GM12878 (cell line): ENCODE results near the gene GPR158. TPM values are rescaled to one million over a fixed set of nuclear protein-coding genes. Genes with fewer than 3 reads are reported as not detected.
"Not testable (repeated sequence)": the region's sequence is repeated elsewhere in the genome, so short reads cannot be mapped to it uniquely, and the experiment has no call there.

Experiments used
- ATAC-seq: fragments of 200-7000 bp; cut with Tn5 transposase; 3 replicates; pipeline ENCODE4 v1.9.1; 2020; ENCODE audit warnings: mild to moderate bottlenecking, moderate library complexity
- BruUV-seq: library from RNA; stranded (reverse); fragments of 400-500 nt; replicated peaks from 2 replicates; lab custom pipeline; 2021; lab: Mats Ljungman, UMichigan
- CTCF ChIA-PET: fragments of 300-600 bp; sonication (Branson Sonifier 250); formaldehyde crosslinking; extraction: SDS; loops from one replicate; lab custom pipeline; 2021; ENCODE audit warnings: inconsistent platforms; lab: Yijun Ruan, JAX
- POLR2A ChIA-PET: fragments of 350-600 bp; formaldehyde crosslinking; extraction: SDS; loops from one replicate; lab custom pipeline; 2021; ENCODE audit warnings: inconsistent platforms; lab: Charles Lee
- RAD21 ChIA-PET: fragments of 300-600 bp; sonication (Branson Sonifier 250); formaldehyde crosslinking; loops from one replicate; lab custom pipeline; 2023; ENCODE audit warnings: antibody characterized with exemption; ENCODE audit not compliant: unreplicated experiment; lab: Charles Lee
- SMC1A ChIA-PET: fragments of 300-600 bp; sonication (Branson Sonifier 250); formaldehyde crosslinking; loops from one replicate; lab custom pipeline; 2023; ENCODE audit not compliant: unreplicated experiment, uncharacterized antibody; lab: Charles Lee
- DNase-seq: peaks from one replicate; pipeline ENCODE4 v3.0.0-alpha.2; 2011; ENCODE audit warnings: low read depth, low spot score
- FAIRE-seq: peaks from 3 replicates; lab custom pipeline; 2011; peaks lifted over from hg19 to GRCh38; lab: Jason Lieb, UNC
- H2AFZ ChIP-seq: 2 replicates; pipeline ENCODE4 v1.6.0; 2011; ENCODE audit warnings: low read depth, low read length, control low read depth; ENCODE audit not compliant: control insufficient read depth
- H3K27ac ChIP-seq: 2 replicates; pipeline ENCODE4 v1.5.1; 2011; ENCODE audit warnings: control low read depth; ENCODE audit not compliant: control insufficient read depth, insufficient read depth
- H3K27me3 ChIP-seq, 2 experiments: replicated peaks in 1 of 2; 2 replicates each; pipeline versions ENCODE4 v1.6.0 to v1.6.1; 2011; ENCODE audit warnings: low read length in 1 of 2; ENCODE audit not compliant: control insufficient read depth in 2 of 2, insufficient read depth in 2 of 2
- H3K36me3 ChIP-seq, 2 experiments: 2 replicates each; pipeline ENCODE4 v1.5.1; 2011; ENCODE audit warnings: low read length in 1 of 2; ENCODE audit not compliant: control insufficient read depth in 2 of 2, insufficient read depth in 2 of 2
- H3K4me1 ChIP-seq: 2 replicates; pipeline ENCODE4 v1.6.1; 2011; ENCODE audit warnings: mild to moderate bottlenecking, low read length, moderate library complexity, mixed read lengths; ENCODE audit not compliant: control insufficient read depth, insufficient read depth
- H3K4me2 ChIP-seq: 2 replicates; pipeline ENCODE4 v1.6.0; 2011; ENCODE audit warnings: control low read depth; ENCODE audit not compliant: control insufficient read depth, insufficient read depth
- H3K4me3 ChIP-seq: fragments of 200-600 bp; sonication (generic); 2 replicates; pipeline ENCODE4 v1.5.1; 2016
- H3K79me2 ChIP-seq: 2 replicates; pipeline ENCODE4 v1.6.0; 2011; ENCODE audit warnings: low read length; ENCODE audit not compliant: control insufficient read depth, insufficient read depth
- H3K9ac ChIP-seq: 2 replicates; pipeline ENCODE4 v1.8.0; 2011; ENCODE audit warnings: low read length, control low read depth, mixed read lengths; ENCODE audit not compliant: control insufficient read depth, insufficient read depth
- H3K9me3 ChIP-seq: replicated peaks from 3 replicates; pipeline ENCODE4 v1.5.1; 2011; ENCODE audit warnings: mild to moderate bottlenecking, low read length; ENCODE audit not compliant: control insufficient read depth, insufficient read depth
- H4K20me1 ChIP-seq: 2 replicates; pipeline ENCODE4 v1.6.0; 2011; ENCODE audit not compliant: control insufficient read depth, insufficient read depth
- EGR1 ChIP-seq, 2 experiments: IDR thresholded peaks; 1 replicate in 1 of 2; 2 replicates in 1 of 2; pipeline ENCODE4 v1.6.1; 2011 to 2012; ENCODE audit warnings: low read depth in 2 of 2, low read length in 2 of 2, borderline replicate concordance in 1 of 2, mild to moderate bottlenecking in 1 of 2, moderate library complexity in 1 of 2
- SMAD1 ChIP-seq: fragments of 450-650 bp; IDR thresholded peaks from 2 replicates; pipeline ENCODE4 v1.6.1; 2018; ENCODE audit warnings: mild to moderate bottlenecking, low read depth; ENCODE audit not compliant: partially characterized antibody
- WGBS: methylation state at CpG from one replicate; pipeline ENCODE4 v1.1.6; 2016; ENCODE audit warnings: low lambda C conversion rate; ENCODE audit not compliant: insufficient replicate concordance, insufficient coverage; ENCODE audit errors: missing lambda C conversion rate; 5-methylcytosine and 5-hydroxymethylcytosine counted together
- in situ Hi-C: fragments of 300-500 bp; cut with MboI; formaldehyde crosslinking; loops from 9 replicates; pipeline ENCODE4 v1.14.3; 2018; ENCODE audit warnings: mixed read lengths
- intact Hi-C: fragments of 100-400 bp; cut with micrococcal nuclease; formaldehyde crosslinking; loops from one replicate; pipeline ENCODE4 v1.14.2; 2022; ENCODE audit not compliant: unreplicated experiment
- polyA plus RNA-seq, 11 experiments: library from polyadenylated mRNA; depleted of rRNA in 4 of 11; unstranded in 6 of 11; stranded (reverse) in 5 of 11; fragments of >200 nt; fragmentation: Nextera tagmentation in 4 of 11; fragmentation: Illumina TruSeq in 1 of 11; extraction: Ambion mirVana in 4 of 11; extraction: Trizol in 1 of 11; gene quantifications; 1 replicate in 1 of 11; 2 replicates in 10 of 11; pipeline versions ENCODE4 v1.2.1 to v1.2.3, GENCODE V29; 2011 to 2016; ENCODE audit warnings: inconsistent platforms in 2 of 11, missing spikeins in 2 of 11, low read depth in 1 of 11
- total RNA-seq, 4 experiments: library from RNA; depleted of rRNA in 3 of 4; stranded (reverse); fragments of >200 nt in 3 of 4; fragmentation: Illumina TruSeq in 1 of 4; extraction: Trizol in 1 of 4; gene quantifications; 2 replicates each; pipeline versions ENCODE4 v1.2.1 to v1.2.3, GENCODE V29; 2013 to 2021

GPR158 gene
- total and polyA plus RNA-seq, 10 of the 15 experiments (the other 5 are each of a cell fraction or from before 2014, with no cell fraction given) = not detected

GRCh38 chr10:25328361-25328760 is 153.6 kb downstream of the GPR158 start:
- no peaks in the 10 kb centered on the region for H3K27me3 ChIP-seq
- intact Hi-C loops (no loop called here), in situ Hi-C loops (no loop called here)
- POLR2A ChIA-PET = no interaction called here
- 18% methylated on average over 3 of the region's 3 CpGs for WGBS
- TF ChIP-seq SMAD1 = no peak
- TF ChIP-seq EGR1 (IDR thresholded peaks at IDR 0.05; ENCODE audit: borderline replicate concordance in 1 of 2, low read depth in 2 of 2, low read length in 2 of 2) = no peak
- CTCF ChIA-PET = no interaction called here
- RAD21 ChIA-PET = no interaction called here
- H3K4me3 ChIP-seq = no peak overlapping the region
- H3K27ac ChIP-seq = no peak overlapping the region
- H4K20me1 ChIP-seq = no peaks in the 10 kb centered on the region
- ATAC-seq (no peak), FAIRE-seq (no peak), DNase-seq (no peak)
- H2AFZ ChIP-seq = no peak overlapping the region
- BruUV-seq = no TSS peak
- H3K36me3 ChIP-seq = no peaks in the 10 kb centered on the region
- H3K9me3 ChIP-seq = no peaks in the 10 kb centered on the region
- H3K79me2 ChIP-seq = no peaks in the 10 kb centered on the region
- SMC1A ChIA-PET = no interaction called here
- H3K4me2 ChIP-seq = no peak overlapping the region
- H3K9ac ChIP-seq = no peak overlapping the region
- no peaks in the 10 kb centered on the region for H3K4me1 ChIP-seq

- POLR2A ChIA-PET, RAD21 ChIA-PET, H3K4me1 ChIP-seq, H3K9ac ChIP-seq, H3K27ac ChIP-seq, H3K9me3 ChIP-seq, H4K20me1 ChIP-seq, H3K79me2 ChIP-seq, intact Hi-C loops, BruUV-seq, H3K4me3 ChIP-seq, CTCF ChIA-PET, DNase-seq, H3K36me3 ChIP-seq, ATAC-seq, H3K4me2 ChIP-seq, SMC1A ChIA-PET, FAIRE-seq, in situ Hi-C loops, H3K27me3 ChIP-seq, H2AFZ ChIP-seq: not testable (repeated sequence)
- WGBS = 81% methylated on average over 5 of the region's 5 CpGs
Measured at GRCh38 chr10:25329587-25329986, 154.8 kb downstream of the GPR158 start.
